ENCODE data around the gene RALGAPA2.
"Not testable (repeated sequence)": the region's sequence is repeated elsewhere in the genome, so short reads cannot be mapped to it uniquely, and the experiment has no call there.

Gene RALGAPA2

DNA sequence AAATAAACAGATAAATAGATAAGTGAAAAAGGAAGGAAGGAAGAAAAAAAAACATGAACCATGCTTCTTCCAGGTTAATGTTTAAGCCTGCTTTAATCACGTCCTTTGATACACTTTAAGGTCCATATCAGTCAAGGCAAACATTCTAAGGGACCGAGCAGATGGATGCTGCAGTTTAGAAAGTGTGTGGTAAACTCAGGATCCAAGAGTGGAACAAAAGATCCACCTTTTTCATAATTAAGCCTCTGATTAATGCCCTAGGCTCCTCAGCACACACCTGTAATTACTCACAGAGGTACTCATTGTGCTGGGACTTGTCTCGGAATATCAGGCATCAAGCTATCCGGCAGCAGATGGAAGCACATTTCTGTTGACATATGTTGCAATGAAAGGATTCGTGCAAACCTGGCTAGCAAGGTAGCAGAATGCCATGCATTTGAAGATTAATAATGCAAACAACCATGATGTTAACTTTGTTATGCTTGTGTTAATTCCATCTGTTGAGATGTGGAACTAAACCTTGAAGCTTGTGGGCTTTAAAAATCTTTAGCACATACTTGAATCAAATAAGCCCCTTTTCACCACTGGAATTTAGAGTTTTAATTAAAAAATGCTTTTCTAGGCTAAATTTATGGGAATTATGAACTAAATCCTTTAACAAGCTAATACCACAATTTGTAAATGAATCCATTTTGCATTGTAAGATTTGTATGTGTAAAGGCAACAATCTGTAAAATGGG lies 163.7 kb downstream of the RALGAPA2 start:
- H3K4me1 ChIP-seq (ENCODE audit: control insufficient read depth, insufficient read depth, low read length), result no peaks in the 10 kb centered on the region
- H3K9me3 ChIP-seq (replicated peaks; ENCODE audit: low read length), result no peaks in the 10 kb centered on the region
- no peak overlapping the region for H3K9ac ChIP-seq (ENCODE audit: low read depth, low read length)
- no peak overlapping the region for H3K4me2 ChIP-seq (ENCODE audit: low read length)
- H3K27me3 ChIP-seq (ENCODE audit: control insufficient read depth, insufficient read depth, low read length), result no peaks in the 10 kb centered on the region
- no peaks in the 10 kb centered on the region for H3K36me3 ChIP-seq (ENCODE audit: insufficient read depth, low read length)
- H3K4me3 ChIP-seq (ENCODE audit: low read length), result no peak overlapping the region

DNA sequence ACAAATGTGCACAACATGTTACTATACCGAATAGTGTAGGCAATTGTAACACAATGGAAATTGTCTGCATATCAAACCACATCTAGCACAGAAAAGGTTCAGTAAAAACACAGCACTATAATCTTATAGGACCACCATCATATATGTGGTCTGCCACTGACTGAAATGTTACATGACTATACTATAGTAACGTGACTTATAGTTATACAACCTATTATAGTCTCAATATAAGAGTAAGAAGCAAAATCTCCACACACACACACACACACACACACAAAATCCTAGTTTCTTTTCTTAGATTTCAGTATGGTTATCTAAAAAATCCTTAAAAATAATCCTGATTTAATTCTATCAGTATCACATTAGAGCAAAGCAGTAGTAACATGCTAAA lies 164.6 kb downstream of the RALGAPA2 start:
- Histone ChIP-seq H3K9ac (ENCODE audit: low read depth, low read length) (no peak overlapping the region), H3K4me3 (ENCODE audit: low read length) (no peak overlapping the region), H3K4me2 (ENCODE audit: low read length) (no peak overlapping the region), H3K9me3 (replicated peaks; ENCODE audit: low read length) (no peaks in the 10 kb centered on the region), H3K4me1 (ENCODE audit: control insufficient read depth, insufficient read depth, low read length) (no peaks in the 10 kb centered on the region), H3K36me3 (ENCODE audit: insufficient read depth, low read length) (no peaks in the 10 kb centered on the region), H3K27me3 (ENCODE audit: control insufficient read depth, insufficient read depth, low read length) (no peaks in the 10 kb centered on the region)

DNA sequence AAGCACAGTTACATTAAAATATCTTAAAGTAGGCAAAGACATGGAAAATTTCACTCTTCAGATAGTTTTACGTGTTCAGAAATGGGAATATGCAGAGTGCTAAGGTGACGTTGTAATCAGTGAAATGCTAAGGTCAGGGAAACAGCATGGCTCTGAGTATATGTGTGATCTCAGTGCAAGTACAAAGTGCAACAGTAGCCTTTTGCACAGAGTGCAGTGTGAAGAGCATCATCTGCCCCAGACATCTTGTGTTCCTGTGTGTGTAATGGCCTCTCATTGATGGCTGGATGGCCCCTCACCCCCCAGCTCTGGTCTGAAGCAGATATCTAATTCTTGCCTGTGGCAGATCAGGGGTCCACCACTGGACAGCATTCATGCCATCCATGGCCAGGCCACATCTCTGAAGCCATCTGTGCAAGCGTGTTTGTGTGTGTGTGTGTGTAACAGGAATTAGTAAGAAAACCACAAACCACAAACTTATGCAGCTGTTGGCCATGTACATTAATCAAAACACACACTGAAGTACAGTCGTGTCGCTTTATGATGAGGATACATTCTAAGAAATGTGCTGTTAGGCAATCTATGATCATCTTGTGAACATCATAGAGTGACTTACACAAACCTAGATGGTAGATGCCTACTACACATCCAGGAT lies 165.1 kb downstream of the RALGAPA2 start:
- Histone ChIP-seq H3K4me1 (ENCODE audit: control insufficient read depth, insufficient read depth, low read length) (no peaks in the 10 kb centered on the region), H3K27me3 (ENCODE audit: control insufficient read depth, insufficient read depth, low read length) (no peaks in the 10 kb centered on the region), H3K36me3 (ENCODE audit: insufficient read depth, low read length) (no peaks in the 10 kb centered on the region), H3K4me3 (ENCODE audit: low read length) (no peak overlapping the region), H3K9ac (ENCODE audit: low read depth, low read length) (no peak overlapping the region), H3K9me3 (replicated peaks; ENCODE audit: low read length) (no peaks in the 10 kb centered on the region), H3K4me2 (ENCODE audit: low read length) (no peak overlapping the region)

DNA sequence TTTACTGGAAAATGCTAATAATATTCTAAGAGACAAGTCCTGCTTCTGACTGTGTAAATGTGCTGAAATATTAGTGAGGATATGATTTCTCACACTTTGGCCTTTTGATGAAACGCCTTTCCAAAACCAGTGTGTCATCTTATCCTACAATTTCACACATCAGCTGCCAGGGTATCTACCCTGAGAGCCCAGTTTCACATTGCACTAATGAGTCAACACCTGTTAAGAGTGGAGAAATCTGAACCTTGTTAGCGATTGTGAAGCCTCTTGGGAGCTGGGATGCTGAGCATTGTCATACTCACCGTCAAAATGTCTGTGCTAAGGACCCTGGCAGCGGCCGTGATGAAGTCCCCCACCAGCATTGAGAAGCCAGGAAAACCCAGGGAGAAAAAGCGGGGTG lies 166.0 kb downstream of the RALGAPA2 start:
- Histone ChIP-seq H3K4me1 (ENCODE audit: control insufficient read depth, insufficient read depth, low read length) (no peaks in the 10 kb centered on the region), H3K4me2 (ENCODE audit: low read length) (no peak overlapping the region), H3K4me3 (ENCODE audit: low read length) (no peak overlapping the region), H3K36me3 (ENCODE audit: insufficient read depth, low read length) (no peaks in the 10 kb centered on the region), H3K27me3 (ENCODE audit: control insufficient read depth, insufficient read depth, low read length) (no peaks in the 10 kb centered on the region), H3K9ac (ENCODE audit: low read depth, low read length) (no peak overlapping the region), H3K9me3 (replicated peaks; ENCODE audit: low read length) (no peaks in the 10 kb centered on the region)

DNA sequence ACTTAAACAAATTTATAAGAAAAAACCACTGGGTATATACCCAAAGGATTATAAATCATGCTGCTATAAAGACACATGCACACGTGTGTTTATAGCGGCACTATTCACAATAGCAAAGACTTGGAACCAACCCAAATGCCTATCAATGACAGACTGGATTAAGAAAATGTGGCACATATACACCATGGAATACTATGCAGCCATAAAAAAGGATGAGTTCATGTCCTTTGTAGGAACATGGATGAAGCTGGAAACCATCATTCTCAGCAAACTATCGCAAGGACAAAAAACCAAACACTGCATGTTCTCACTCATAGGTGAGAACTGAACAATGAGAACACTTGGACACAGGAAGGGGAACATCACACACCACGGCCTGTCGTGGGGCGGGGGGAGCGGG lies 169.1 kb downstream of the RALGAPA2 start:
- H3K9me3 ChIP-seq (replicated peaks; ENCODE audit: low read length); H3K4me2 ChIP-seq (ENCODE audit: low read length); H3K4me3 ChIP-seq (ENCODE audit: low read length); H3K27me3 ChIP-seq (ENCODE audit: control insufficient read depth, insufficient read depth, low read length); H3K4me1 ChIP-seq (ENCODE audit: control insufficient read depth, insufficient read depth, low read length); H3K9ac ChIP-seq (ENCODE audit: low read depth, low read length); H3K36me3 ChIP-seq (ENCODE audit: insufficient read depth, low read length): not testable (repeated sequence)

DNA sequence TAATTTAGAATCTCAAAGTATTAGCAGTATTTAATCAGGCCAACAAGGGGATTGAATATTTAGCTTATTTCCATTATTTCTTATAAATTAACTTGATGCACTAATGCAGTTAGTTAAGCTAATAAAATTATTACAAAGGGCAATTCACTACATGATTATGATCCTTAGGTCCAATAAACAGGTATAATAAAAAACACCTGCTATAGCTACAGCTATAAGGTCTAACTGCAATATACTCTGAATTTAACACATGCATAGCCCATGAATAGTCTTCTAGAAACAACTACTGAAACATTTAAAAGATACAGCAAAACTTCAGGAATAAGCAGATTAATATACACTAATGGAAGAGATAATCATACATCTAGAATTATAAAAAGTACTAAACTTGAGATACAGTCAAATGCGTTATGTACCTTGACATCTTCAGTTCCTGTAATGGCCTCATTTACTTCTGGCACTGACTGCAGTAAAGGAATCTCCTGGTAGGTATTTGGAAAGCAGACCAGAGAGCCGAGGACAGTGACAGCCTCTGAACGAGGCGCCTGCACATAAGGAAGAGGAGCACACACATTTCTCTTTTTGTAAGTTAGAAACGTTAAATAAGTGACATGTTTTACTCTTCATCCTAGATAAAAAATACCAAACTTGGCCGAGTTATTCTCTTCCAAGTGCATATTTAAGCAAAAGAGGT lies 176.1 kb downstream of the RALGAPA2 start:
- H3K4me1 ChIP-seq (ENCODE audit: control insufficient read depth, insufficient read depth, low read length), result no peaks in the 10 kb centered on the region
- no peak overlapping the region for H3K4me3 ChIP-seq (ENCODE audit: low read length)
- no peaks in the 10 kb centered on the region for H3K9me3 ChIP-seq (replicated peaks; ENCODE audit: low read length)
- no peaks in the 10 kb centered on the region for H3K36me3 ChIP-seq (ENCODE audit: insufficient read depth, low read length)
- H3K4me2 ChIP-seq (ENCODE audit: low read length), result no peak overlapping the region
- H3K9ac ChIP-seq (ENCODE audit: low read depth, low read length), result no peak overlapping the region
- H3K27me3 ChIP-seq (ENCODE audit: control insufficient read depth, insufficient read depth, low read length), result no peaks in the 10 kb centered on the region

DNA sequence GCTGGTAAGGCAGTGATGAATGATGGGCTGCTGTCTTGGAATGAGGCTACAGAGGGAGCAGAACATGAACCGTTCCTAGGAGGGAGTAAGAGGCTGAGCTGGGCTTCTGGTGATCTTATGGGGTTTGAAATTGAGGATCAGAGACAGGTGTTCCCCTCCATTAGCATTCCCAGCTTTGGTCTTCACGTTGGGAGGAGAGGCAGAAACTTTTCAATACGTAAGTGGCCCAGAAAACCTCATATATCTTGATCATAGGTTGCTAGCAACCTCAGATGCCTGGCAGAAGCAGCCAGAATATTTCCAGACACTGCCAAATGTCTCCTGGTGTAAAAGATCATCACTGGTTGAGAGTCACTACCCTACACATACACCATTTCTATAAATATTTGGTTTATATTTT lies 177.4 kb downstream of the RALGAPA2 start:
- Histone ChIP-seq H3K27me3 (ENCODE audit: control insufficient read depth, insufficient read depth, low read length) (no peaks in the 10 kb centered on the region), H3K4me3 (ENCODE audit: low read length) (no peak overlapping the region), H3K9me3 (replicated peaks; ENCODE audit: low read length) (no peaks in the 10 kb centered on the region), H3K9ac (ENCODE audit: low read depth, low read length) (no peak overlapping the region), H3K4me1 (ENCODE audit: control insufficient read depth, insufficient read depth, low read length) (no peaks in the 10 kb centered on the region), H3K36me3 (ENCODE audit: insufficient read depth, low read length) (no peaks in the 10 kb centered on the region), H3K4me2 (ENCODE audit: low read length) (no peak overlapping the region)

DNA sequence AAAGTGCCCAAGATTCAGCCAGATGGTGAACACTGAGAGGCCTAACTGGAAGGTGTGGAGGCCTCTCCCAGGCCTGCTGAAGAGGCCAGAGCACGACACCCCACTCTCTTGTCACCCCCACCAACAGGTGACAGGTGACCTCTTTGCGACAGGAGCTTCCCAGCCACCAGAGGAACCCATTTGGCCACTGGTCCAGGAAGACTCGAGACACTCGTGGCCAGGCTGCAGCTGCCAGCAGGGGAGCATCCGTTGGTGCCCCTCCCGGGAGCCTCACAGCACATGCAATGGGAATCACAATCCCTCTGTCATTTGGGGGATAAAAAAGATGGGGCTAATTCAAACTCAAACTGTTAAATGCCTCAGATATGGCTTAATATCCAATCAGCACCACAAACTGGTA lies 181.2 kb downstream of the RALGAPA2 start:
- Histone ChIP-seq H3K4me1 (ENCODE audit: control insufficient read depth, insufficient read depth, low read length) (no peaks in the 10 kb centered on the region), H3K9me3 (replicated peaks; ENCODE audit: low read length) (no peaks in the 10 kb centered on the region), H3K9ac (ENCODE audit: low read depth, low read length) (no peak overlapping the region), H3K27me3 (ENCODE audit: control insufficient read depth, insufficient read depth, low read length) (no peaks in the 10 kb centered on the region), H3K4me3 (ENCODE audit: low read length) (no peak overlapping the region), H3K4me2 (ENCODE audit: low read length) (no peak overlapping the region), H3K36me3 (ENCODE audit: insufficient read depth, low read length) (no peaks in the 10 kb centered on the region)

DNA sequence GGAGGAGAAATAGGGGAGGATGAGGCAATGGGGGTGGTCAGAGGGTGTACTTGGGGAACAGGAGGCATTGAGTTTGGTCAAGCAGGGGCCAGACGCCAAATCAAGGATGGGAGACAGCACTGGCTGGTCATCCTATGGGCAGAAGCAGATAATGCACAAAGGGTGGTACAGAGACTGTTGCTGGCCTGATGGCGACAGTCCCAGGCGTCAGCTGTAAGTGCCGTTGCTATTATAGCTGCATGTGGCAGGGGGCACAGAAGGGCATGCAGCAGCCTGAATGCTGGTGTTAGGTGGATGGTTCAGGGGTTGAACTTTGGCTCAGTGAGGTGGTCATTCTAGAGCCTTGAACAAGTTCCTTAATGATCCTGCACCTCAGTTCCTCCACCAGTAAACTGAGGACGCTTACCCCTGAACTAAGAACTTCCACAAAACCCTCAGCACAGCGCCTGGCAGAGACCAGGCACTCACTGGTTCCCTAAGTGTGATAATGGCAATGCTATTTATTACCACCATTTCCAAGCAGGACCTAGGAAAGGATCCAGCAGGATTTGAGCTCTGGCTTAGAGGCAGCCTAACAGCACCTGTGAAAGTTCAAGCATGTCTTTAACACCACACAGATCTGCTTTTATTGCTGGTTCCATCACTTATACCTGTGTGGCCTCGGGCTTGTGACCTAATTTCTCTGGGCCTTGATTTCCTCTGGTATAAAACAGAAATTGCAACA lies 181.9 kb downstream of the RALGAPA2 start:
- Histone ChIP-seq H3K9ac (ENCODE audit: low read depth, low read length) (no peak overlapping the region), H3K9me3 (replicated peaks; ENCODE audit: low read length) (no peaks in the 10 kb centered on the region), H3K4me2 (ENCODE audit: low read length) (no peak overlapping the region), H3K4me1 (ENCODE audit: control insufficient read depth, insufficient read depth, low read length) (no peaks in the 10 kb centered on the region), H3K36me3 (ENCODE audit: insufficient read depth, low read length) (no peaks in the 10 kb centered on the region), H3K4me3 (ENCODE audit: low read length) (no peak overlapping the region), H3K27me3 (ENCODE audit: control insufficient read depth, insufficient read depth, low read length) (no peaks in the 10 kb centered on the region)

DNA sequence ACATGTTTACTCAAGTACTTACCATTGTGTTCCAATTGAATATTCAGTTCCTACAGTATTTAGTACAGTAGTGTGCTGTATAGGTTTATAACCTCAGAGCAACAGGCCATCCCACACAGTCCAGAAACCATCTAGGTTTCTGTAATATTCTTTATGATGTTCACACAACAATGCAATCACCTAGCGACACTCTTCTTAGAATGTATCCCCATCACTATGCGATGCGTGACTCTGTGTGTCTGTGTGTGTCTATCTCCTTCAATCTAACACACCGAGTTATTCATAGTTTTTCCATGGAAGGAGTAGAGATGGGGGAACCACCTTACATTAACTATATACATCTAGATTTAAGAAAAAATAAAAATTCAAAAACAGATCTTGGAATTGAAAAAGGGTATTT lies 182.8 kb downstream of the RALGAPA2 start:
- no peak overlapping the region for H3K9ac ChIP-seq (ENCODE audit: low read depth, low read length)
- no peaks in the 10 kb centered on the region for H3K27me3 ChIP-seq (ENCODE audit: control insufficient read depth, insufficient read depth, low read length)
- no peak overlapping the region for H3K4me3 ChIP-seq (ENCODE audit: low read length)
- H3K9me3 ChIP-seq (replicated peaks; ENCODE audit: low read length), result no peaks in the 10 kb centered on the region
- H3K4me1 ChIP-seq (ENCODE audit: control insufficient read depth, insufficient read depth, low read length), result no peaks in the 10 kb centered on the region
- no peaks in the 10 kb centered on the region for H3K36me3 ChIP-seq (ENCODE audit: insufficient read depth, low read length)
- H3K4me2 ChIP-seq (ENCODE audit: low read length), result no peak overlapping the region

DNA sequence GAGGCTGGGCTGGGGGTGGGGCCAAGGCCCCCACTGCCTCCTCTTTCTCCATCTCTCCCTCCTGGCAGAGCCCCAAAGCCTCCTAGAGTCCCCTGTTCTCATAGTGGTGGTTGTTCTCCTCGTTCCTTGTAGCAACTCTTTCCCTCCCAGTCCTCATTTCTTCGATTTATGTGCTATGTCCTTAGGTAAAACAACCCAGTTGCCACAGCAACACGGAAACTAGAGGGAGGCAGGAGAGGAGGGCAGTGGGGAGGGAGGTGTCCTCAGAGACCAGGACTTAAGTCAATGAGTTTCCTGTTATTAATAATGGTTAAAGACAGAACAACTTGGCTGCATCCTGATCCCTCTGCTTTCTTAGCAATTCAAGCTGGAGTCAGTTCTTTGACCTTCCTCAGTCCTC lies 183.6 kb downstream of the RALGAPA2 start:
- Histone ChIP-seq H3K27me3 (ENCODE audit: control insufficient read depth, insufficient read depth, low read length) (no peaks in the 10 kb centered on the region), H3K4me2 (ENCODE audit: low read length) (no peak overlapping the region), H3K9ac (ENCODE audit: low read depth, low read length) (no peak overlapping the region), H3K4me1 (ENCODE audit: control insufficient read depth, insufficient read depth, low read length) (no peaks in the 10 kb centered on the region), H3K36me3 (ENCODE audit: insufficient read depth, low read length) (no peaks in the 10 kb centered on the region), H3K4me3 (ENCODE audit: low read length) (no peak overlapping the region), H3K9me3 (replicated peaks; ENCODE audit: low read length) (no peaks in the 10 kb centered on the region)
